Bronchial epithelial cell (primary cell): ENCODE data around the gene AP3B1. TPM values are rescaled to one million over a fixed set of nuclear protein-coding genes. Genes with fewer than 3 reads are reported as not detected.
A peak's percentile ranks its signal among the peaks of the same experiment; 100 is the strongest.

ENCODE experiments used
- DNase-seq: peaks from one replicate; pipeline ENCODE4 v3.0.0-alpha.2; 2010; ENCODE audit warnings: low read depth
- FAIRE-seq: peaks from 2 replicates; lab custom pipeline; 2011; peaks lifted over from hg19 to GRCh38; lab: Jason Lieb, UNC
- H3K27me3 ChIP-seq: 2 replicates; pipeline ENCODE4 v1.5.1; 2011; ENCODE audit warnings: low read length; ENCODE audit not compliant: control insufficient read depth, insufficient read depth
- H3K36me3 ChIP-seq: 2 replicates; pipeline ENCODE4 v1.5.1; 2011; ENCODE audit warnings: low read length; ENCODE audit not compliant: control insufficient read depth, insufficient read depth
- H3K4me3 ChIP-seq: 2 replicates; pipeline ENCODE4 v1.5.1; 2011; ENCODE audit warnings: mild to moderate bottlenecking, low read depth, low read length, control low read depth
- CTCF ChIP-seq: IDR thresholded peaks from 2 replicates; pipeline ENCODE4 v1.5.1; 2011; ENCODE audit warnings: mild to moderate bottlenecking, moderate library complexity, low read length, control low read depth, inconsistent platforms; ENCODE audit not compliant: insufficient read depth, severe bottlenecking
- total RNA-seq: library from RNA; depleted of rRNA; stranded (reverse); fragments of >200 nt; gene quantifications from 2 replicates; pipeline ENCODE4 v1.2.1, GENCODE V29; 2014

AP3B1 gene
- total RNA-seq, 1 donor from 2014 or later = 27.4 TPM

GRCh38 chr5:78151594-78152271 lies 142.8 kb downstream of the AP3B1 start:
- Histone ChIP-seq H3K27me3 (no peaks in the 10 kb centered on the region), H3K4me3 (no peak overlapping the region), H3K36me3 (no peaks in the 10 kb centered on the region)
- no peak for DNase-seq
- no peak for TF ChIP-seq CTCF
- no peak for FAIRE-seq

DNA sequence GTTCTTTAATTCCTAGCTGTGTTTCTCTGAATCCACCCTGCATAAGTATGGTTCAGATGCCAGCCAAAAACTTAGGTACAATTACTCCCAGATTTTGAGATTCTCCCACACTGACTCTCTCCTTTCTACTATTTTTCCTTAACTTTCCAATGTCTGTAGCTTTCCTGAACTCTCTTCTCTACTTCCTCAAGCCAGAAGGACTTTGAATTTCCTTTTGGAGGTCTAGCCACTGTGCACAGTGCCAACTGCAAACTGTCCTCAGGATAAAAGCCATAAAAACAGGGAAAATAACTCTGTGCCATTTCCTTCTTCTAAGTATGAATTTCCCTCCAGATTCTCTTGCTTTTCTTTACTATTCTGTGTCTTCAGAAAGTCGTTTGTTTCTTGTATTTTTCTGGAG lies 157.2 kb downstream of the AP3B1 start:
- FAIRE-seq (no peak), DNase-seq (no peak)
- no peaks in the 10 kb centered on the region for H3K27me3 ChIP-seq
- H3K36me3 ChIP-seq = peaks cover 5% of the 10 kb centered on the region
- TF ChIP-seq CTCF = no peak
- H3K4me3 ChIP-seq = no peak overlapping the region

DNA sequence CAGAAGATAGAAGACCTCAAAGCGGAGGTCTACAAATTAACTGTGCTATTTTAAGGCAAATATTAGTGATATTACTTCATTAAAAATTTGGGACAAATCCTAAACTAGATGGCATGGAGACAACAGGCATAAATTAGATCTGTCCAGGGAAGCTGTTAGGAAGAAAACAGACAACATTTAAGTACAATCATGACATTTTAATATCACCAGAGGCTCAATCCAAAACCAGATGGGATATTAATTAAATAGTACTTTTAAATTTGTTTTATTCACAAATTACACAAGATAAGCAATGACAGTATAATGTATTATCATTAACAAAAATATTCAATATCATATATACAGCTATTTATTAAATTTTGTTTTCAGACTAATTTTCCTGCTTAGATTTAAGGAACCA lies 161.1 kb downstream of the AP3B1 start:
- Histone ChIP-seq H3K4me3 (no peak overlapping the region), H3K27me3 (no peaks in the 10 kb centered on the region), H3K36me3 (peaks cover 1% of the 10 kb centered on the region)
- no peak for FAIRE-seq
- TF ChIP-seq CTCF = no peak
- DNase-seq = no peak

GRCh38 chr5:78132507-78132906 lies 162.0 kb downstream of the AP3B1 start:
- FAIRE-seq = no peak
- no peaks in the 10 kb centered on the region for H3K27me3 ChIP-seq

DNA sequence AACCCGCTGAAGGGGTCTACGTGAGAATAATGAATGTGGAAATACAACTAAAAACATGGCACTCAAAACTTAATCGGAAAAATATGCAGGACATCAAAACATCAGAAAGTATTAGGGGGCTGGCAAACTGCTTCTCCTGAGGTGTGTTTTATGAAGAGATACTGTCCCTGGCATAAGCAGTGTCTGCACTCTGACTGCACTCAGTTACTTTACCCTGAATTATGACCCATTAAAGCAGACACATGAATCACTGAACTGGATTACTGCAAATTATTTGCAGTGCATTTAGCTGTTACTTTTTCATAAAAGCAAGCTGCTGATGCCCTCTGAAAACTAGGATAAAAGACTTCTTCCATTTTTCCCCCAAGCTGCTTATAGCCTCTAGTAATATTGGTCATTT lies 164.9 kb downstream of the AP3B1 start:
- Histone ChIP-seq H3K36me3 (no peaks in the 10 kb centered on the region), H3K4me3 (no peak overlapping the region), H3K27me3 (no peaks in the 10 kb centered on the region)
- DNase-seq (no peak), FAIRE-seq (no peak)
- no peak for TF ChIP-seq CTCF

More at GRCh38 chr5:78132507-78132906, 162.0 kb downstream of the AP3B1 start:
- no peak for TF ChIP-seq CTCF
- H3K36me3 ChIP-seq = peaks cover 1% of the 10 kb centered on the region
- H3K4me3 ChIP-seq = no peak overlapping the region
- DNase-seq = no peak

GRCh38 chr5:78127875-78128274 lies 166.6 kb downstream of the AP3B1 start:
- Histone ChIP-seq H3K4me3 (no peak overlapping the region), H3K27me3 (no peaks in the 10 kb centered on the region), H3K36me3 (no peaks in the 10 kb centered on the region)
- DNase-seq (peak; percentile 5), FAIRE-seq (no peak)
- peak; percentile 24 for TF ChIP-seq CTCF
